ENCODE data around the gene SPAG16. TPM values are rescaled to one million over a fixed set of nuclear protein-coding genes. Genes with fewer than 3 reads are reported as not detected.

The SPAG16 gene
- total RNA-seq, 1 experiment from 2014 or later = 30.0 TPM

DNA sequence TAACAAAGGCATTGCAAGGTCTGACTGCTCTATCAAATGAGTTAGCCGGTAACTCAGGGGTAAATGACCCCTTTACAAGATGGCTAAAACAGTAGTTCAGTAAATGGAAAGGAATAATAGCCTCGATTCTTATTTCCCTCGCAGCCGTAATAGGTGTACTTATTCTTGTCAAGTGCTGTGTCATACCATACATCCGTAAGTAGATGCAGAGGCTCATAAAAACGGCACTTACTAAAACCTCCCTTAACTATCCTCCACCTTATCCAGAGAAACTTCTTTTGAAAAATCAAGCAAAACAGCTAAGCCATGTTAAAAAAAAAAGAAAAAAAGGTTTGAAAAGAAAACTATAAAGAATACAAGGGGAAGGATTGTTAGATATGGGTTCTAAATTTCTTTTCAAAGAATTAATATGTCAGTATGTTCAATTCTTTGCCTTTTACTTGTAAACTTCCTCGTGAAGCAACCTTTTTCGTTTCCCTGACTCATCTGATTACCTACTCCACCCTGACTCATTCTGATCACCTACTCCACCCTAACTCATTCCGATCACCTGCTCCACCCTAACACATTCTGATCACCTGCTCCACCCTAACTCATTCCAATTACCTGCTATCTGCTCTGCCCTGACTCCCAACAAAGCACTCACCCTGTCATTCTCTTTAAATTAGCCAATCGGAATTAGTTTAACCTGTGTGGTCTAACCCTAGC lies 127.5 kb downstream of the SPAG16 start:
- no peak for TF ChIP-seq EZH2 (IDR thresholded peaks at IDR 0.05; ENCODE audit: low read depth)
- TF ChIP-seq, protein P1, sequence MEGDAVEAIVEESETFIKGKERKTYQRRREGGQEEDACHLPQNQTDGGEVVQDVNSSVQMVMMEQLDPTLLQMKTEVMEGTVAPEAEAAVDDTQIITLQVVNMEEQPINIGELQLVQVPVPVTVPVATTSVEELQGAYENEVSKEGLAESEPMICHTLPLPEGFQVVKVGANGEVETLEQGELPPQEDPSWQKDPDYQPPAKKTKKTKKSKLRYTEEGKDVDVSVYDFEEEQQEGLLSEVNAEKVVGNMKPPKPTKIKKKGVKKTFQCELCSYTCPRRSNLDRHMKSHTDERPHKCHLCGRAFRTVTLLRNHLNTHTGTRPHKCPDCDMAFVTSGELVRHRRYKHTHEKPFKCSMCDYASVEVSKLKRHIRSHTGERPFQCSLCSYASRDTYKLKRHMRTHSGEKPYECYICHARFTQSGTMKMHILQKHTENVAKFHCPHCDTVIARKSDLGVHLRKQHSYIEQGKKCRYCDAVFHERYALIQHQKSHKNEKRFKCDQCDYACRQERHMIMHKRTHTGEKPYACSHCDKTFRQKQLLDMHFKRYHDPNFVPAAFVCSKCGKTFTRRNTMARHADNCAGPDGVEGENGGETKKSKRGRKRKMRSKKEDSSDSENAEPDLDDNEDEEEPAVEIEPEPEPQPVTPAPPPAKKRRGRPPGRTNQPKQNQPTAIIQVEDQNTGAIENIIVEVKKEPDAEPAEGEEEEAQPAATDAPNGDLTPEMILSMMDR (conservative IDR thresholded peaks at IDR 0.05) = no peak
- H4K20me1 ChIP-seq (ENCODE audit: insufficient read depth) = no peaks in the 10 kb centered on the region
- no peaks in the 10 kb centered on the region for H3K27me3 ChIP-seq (ENCODE audit: insufficient read depth, low read depth)
- no peaks in the 10 kb centered on the region for H3K79me2 ChIP-seq (ENCODE audit: low read depth)
- no peaks in the 10 kb centered on the region for H3F3A ChIP-seq (ENCODE audit: insufficient read depth, low read depth)
- intact Hi-C loops (cut with micrococcal nuclease; ENCODE audit: unreplicated experiment) = no loop called here
- 0 out of 2 replicates have a peak overlapping the region, but pooled peaks have one; percentile 16 for H3K4me2 ChIP-seq
- no peak overlapping the region for H3K4me3 ChIP-seq
- H3K9me2 ChIP-seq (ENCODE audit: insufficient read depth) = no peaks in the 10 kb centered on the region
- BruUV-seq (replicated peaks) = no TSS peak
- peak; percentile 3 to 62 for DNase-seq
- POLR2A ChIA-PET (ENCODE audit: unreplicated experiment) = no interaction called here
- peaks cover 12% of the 10 kb centered on the region; the same call in 1 of the 2 replicates for H3K4me1 ChIP-seq (replicated peaks; ENCODE audit: insufficient read depth)
- H2AFZ ChIP-seq = no peak overlapping the region
- H3K27ac ChIP-seq = peak overlapping the region; percentile 51; the same call in 1 of the 2 replicates
- CTCF ChIA-PET = no interaction called here
- H3K9me3 ChIP-seq (ENCODE audit: insufficient read depth, low read depth) = no peaks in the 10 kb centered on the region
- H3K36me3 ChIP-seq (ENCODE audit: low read depth) = no peaks in the 10 kb centered on the region

DNA sequence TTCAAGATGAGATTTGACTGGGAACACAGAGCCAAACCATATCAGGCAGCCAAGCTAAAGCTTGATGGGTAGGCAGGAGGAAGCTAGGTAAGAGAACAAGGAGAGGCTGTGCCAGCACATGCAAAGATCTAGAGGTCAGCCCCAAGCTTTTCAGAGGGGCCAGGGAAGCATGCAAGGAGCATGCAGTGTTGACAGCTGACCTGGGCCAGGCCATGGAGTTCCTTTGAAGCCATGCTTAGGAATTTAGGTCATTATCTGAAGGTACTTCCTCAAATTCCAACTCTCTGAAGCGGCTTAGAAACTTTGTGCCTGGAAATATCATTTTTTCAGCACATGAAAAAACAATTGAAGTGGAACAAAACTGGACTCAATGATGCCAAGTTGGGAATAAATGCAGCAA lies 130.8 kb downstream of the SPAG16 start:
- H4K20me1 ChIP-seq (ENCODE audit: insufficient read depth) = no peaks in the 10 kb centered on the region
- H2AFZ ChIP-seq = no peak overlapping the region
- H3K27ac ChIP-seq = no peak overlapping the region
- no peak for TF ChIP-seq EZH2 (IDR thresholded peaks at IDR 0.05; ENCODE audit: low read depth)
- TF ChIP-seq, protein P1 (conservative IDR thresholded peaks at IDR 0.05) = no peak
- no peaks in the 10 kb centered on the region for H3K79me2 ChIP-seq (ENCODE audit: low read depth)
- no peak overlapping the region for H3K4me3 ChIP-seq
- H3K27me3 ChIP-seq (ENCODE audit: insufficient read depth, low read depth) = no peaks in the 10 kb centered on the region
- H3K4me2 ChIP-seq = no peak overlapping the region
- no TSS peak for BruUV-seq (replicated peaks)
- no peaks in the 10 kb centered on the region for H3F3A ChIP-seq (ENCODE audit: insufficient read depth, low read depth)
- no peaks in the 10 kb centered on the region for H3K36me3 ChIP-seq (ENCODE audit: low read depth)
- no peak for DNase-seq
- POLR2A ChIA-PET (ENCODE audit: unreplicated experiment) = no interaction called here
- H3K9me3 ChIP-seq (ENCODE audit: insufficient read depth, low read depth) = no peaks in the 10 kb centered on the region
- intact Hi-C loops (cut with micrococcal nuclease; ENCODE audit: unreplicated experiment) = no loop called here
- CTCF ChIA-PET = no interaction called here
- H3K4me1 ChIP-seq (replicated peaks; ENCODE audit: insufficient read depth) = peaks cover 12% of the 10 kb centered on the region; the same call in 1 of the 2 replicates
- H3K9me2 ChIP-seq (ENCODE audit: insufficient read depth) = no peaks in the 10 kb centered on the region

DNA sequence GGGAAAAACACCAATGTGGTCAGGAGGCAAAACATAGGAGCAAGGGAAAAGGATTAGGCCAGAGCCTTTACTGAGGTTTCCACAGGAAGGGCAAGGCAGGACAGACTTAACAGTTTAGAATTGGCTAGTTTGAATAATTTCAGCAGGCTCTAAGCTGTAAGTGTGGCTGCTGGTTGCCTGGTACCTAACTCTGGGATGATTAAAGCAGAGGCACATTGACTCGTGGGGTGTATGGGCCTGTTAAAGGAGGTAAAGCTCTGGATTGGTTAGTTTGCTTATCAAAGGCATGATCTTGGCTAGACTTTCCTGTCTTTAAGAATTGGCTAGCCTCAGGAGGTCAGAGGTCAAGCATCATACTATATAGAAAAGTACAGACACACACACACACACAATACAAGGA lies 132.6 kb downstream of the SPAG16 start:
- Histone ChIP-seq H3F3A (ENCODE audit: insufficient read depth, low read depth) (no peaks in the 10 kb centered on the region), H3K4me1 (replicated peaks; ENCODE audit: insufficient read depth) (peaks cover 4% of the 10 kb centered on the region; the same call in 1 of the 2 replicates), H3K36me3 (ENCODE audit: low read depth) (no peaks in the 10 kb centered on the region), H3K27me3 (ENCODE audit: insufficient read depth, low read depth) (no peaks in the 10 kb centered on the region), H3K27ac (no peak overlapping the region), H2AFZ (no peak overlapping the region), H3K79me2 (ENCODE audit: low read depth) (no peaks in the 10 kb centered on the region), H3K9me2 (ENCODE audit: insufficient read depth) (no peaks in the 10 kb centered on the region), H4K20me1 (ENCODE audit: insufficient read depth) (no peaks in the 10 kb centered on the region), H3K4me2 (no peak overlapping the region), H3K9me3 (ENCODE audit: insufficient read depth, low read depth) (no peaks in the 10 kb centered on the region), H3K4me3 (no peak overlapping the region)
- intact Hi-C loops (cut with micrococcal nuclease; ENCODE audit: unreplicated experiment) = no loop called here
- DNase-seq = no peak
- no TSS peak for BruUV-seq (replicated peaks)
- ChIA-PET CTCF (no interaction called here), POLR2A (ENCODE audit: unreplicated experiment) (no interaction called here)
- TF ChIP-seq EZH2 (IDR thresholded peaks at IDR 0.05; ENCODE audit: low read depth) = no peak
- TF ChIP-seq, protein P1 (conservative IDR thresholded peaks at IDR 0.05) = no peak

Data from PC-9 (cell line).